Measurements from ENCODE around the gene METTL24.
"Not testable (repeated sequence)": the region's sequence is repeated elsewhere in the genome, so short reads cannot be mapped to it uniquely, and the experiment has no call there.

METTL24 gene

GRCh38 chr6:110355022-110355421, 3.1 kb downstream of the METTL24 start:
- Histone ChIP-seq H3K27ac (peak overlapping the region in 1 of 2 donors; percentile 50), H3K4me3 (no peak overlapping the region)
- no peak for DNase-seq (ENCODE audit: low spot score)
- no peak for TF ChIP-seq CTCF (IDR thresholded peaks at IDR 0.05)

- Histone ChIP-seq H3K4me3 (no peak overlapping the region), H3K27ac (peak overlapping the region in 1 of 2 donors; percentile 32)
- TF ChIP-seq CTCF (IDR thresholded peaks at IDR 0.05), result no peak
- DNase-seq (ENCODE audit: low spot score), result no peak
Measured at GRCh38 chr6:110354153-110354552, 4.0 kb downstream of the METTL24 start.

GRCh38 chr6:110353457-110354001, 4.6 kb downstream of the METTL24 start:
- Histone ChIP-seq H3K27ac (peak overlapping the region; percentile 9 to 66), H3K4me3 (no peak overlapping the region)
- no peak for DNase-seq (ENCODE audit: low spot score)
- TF ChIP-seq CTCF (IDR thresholded peaks at IDR 0.05), result no peak

- Histone ChIP-seq H3K4me3 (peak overlapping the region; percentile 16), H3K27ac (peak overlapping the region; percentile 9 to 66)
- no peak for DNase-seq (ENCODE audit: low spot score)
- no peak for TF ChIP-seq CTCF (IDR thresholded peaks at IDR 0.05)
Measured at GRCh38 chr6:110352563-110353262, 5.4 kb downstream of the METTL24 start.

- DNase-seq (ENCODE audit: low spot score), result no peak
- Histone ChIP-seq H3K27ac (peak overlapping the region; percentile 9 to 61), H3K4me3 (no peak overlapping the region)
- no peak for TF ChIP-seq CTCF (IDR thresholded peaks at IDR 0.05)
Measured at GRCh38 chr6:110351986-110352385, 6.2 kb downstream of the METTL24 start.

- DNase-seq (ENCODE audit: low spot score), result no peak
- Histone ChIP-seq H3K4me3 (no peak overlapping the region), H3K27ac (no peak overlapping the region)
- TF ChIP-seq CTCF (IDR thresholded peaks at IDR 0.05), result no peak
Measured at GRCh38 chr6:110351546-110351945, 6.6 kb downstream of the METTL24 start.

- not testable (repeated sequence) for H3K27ac ChIP-seq; DNase-seq (ENCODE audit: low spot score)
Measured at GRCh38 chr6:110350593-110350992, 7.6 kb downstream of the METTL24 start.

More at GRCh38 chr6:110350593-110350992, 7.6 kb downstream of the METTL24 start:
- H3K4me3 ChIP-seq, result not testable (repeated sequence)

Measured in coronary artery (tissue), 2 donors.